Liver (tissue), 9 donors: ENCODE results near the gene GPR55. TPM values are rescaled to one million over a fixed set of nuclear protein-coding genes. Genes with fewer than 3 reads are reported as not detected.

Source experiments
- DNase-seq: peaks from one replicate; pipeline ENCODE4 v3.0.0-alpha.2; 2017; ENCODE audit warnings: low spot score
- H3K27ac ChIP-seq, 2 donors: one replicate each; pipeline ENCODE4 v1.7.0; 2013; ENCODE audit warnings: inconsistent platforms in 2 of 2, low read length in 2 of 2, control low read depth in 1 of 2, low read depth in 1 of 2, mild to moderate bottlenecking in 1 of 2
- H3K27me3 ChIP-seq, 4 donors: one replicate each; pipeline versions ENCODE4 v1.6.1 to v1.7.0; 2013; ENCODE audit warnings: low read length in 3 of 4, inconsistent platforms in 1 of 4, mild to moderate bottlenecking in 1 of 4, moderate library complexity in 1 of 4; ENCODE audit not compliant: control insufficient read depth in 4 of 4, insufficient read depth in 4 of 4
- H3K36me3 ChIP-seq, 4 donors: one replicate each; pipeline versions ENCODE4 v1.6.1 to v1.7.0; 2013; ENCODE audit warnings: low read length in 3 of 4, mild to moderate bottlenecking in 3 of 4, low read depth in 1 of 4, moderate library complexity in 1 of 4; ENCODE audit not compliant: control insufficient read depth in 4 of 4, insufficient read depth in 3 of 4
- H3K4me1 ChIP-seq, 4 donors: one replicate each; pipeline versions ENCODE4 v1.6.1 to v1.7.0; 2013; ENCODE audit warnings: low read length in 3 of 4, mild to moderate bottlenecking in 3 of 4, moderate library complexity in 1 of 4; ENCODE audit not compliant: control insufficient read depth in 4 of 4, insufficient read depth in 4 of 4
- H3K4me3 ChIP-seq, 3 donors: one replicate each; pipeline versions ENCODE4 v1.6.1 to v1.7.0; 2013; ENCODE audit warnings: low read length in 3 of 3, control low read depth in 1 of 3, low read depth in 1 of 3, mild to moderate bottlenecking in 1 of 3
- H3K9ac ChIP-seq, 2 donors: one replicate each; pipeline ENCODE4 v1.7.0; 2013; ENCODE audit warnings: low read length in 2 of 2, mild to moderate bottlenecking in 2 of 2, moderate library complexity in 2 of 2, control low read depth in 1 of 2, low read depth in 1 of 2
- H3K9me3 ChIP-seq, 4 donors: one replicate each; pipeline versions ENCODE4 v1.6.1 to v1.7.0; 2013; ENCODE audit warnings: low read length in 3 of 4; ENCODE audit not compliant: control insufficient read depth in 4 of 4
- FOXA1 ChIP-seq: IDR thresholded peaks from 2 replicates; pipeline ENCODE4 v1.6.1; 2016; ENCODE audit warnings: antibody characterized with exemption
- FOXA2 ChIP-seq: IDR thresholded peaks from 2 replicates; pipeline ENCODE4 v1.6.1; 2016; ENCODE audit warnings: antibody characterized with exemption
- GABPA ChIP-seq, 2 donors: IDR thresholded peaks in 1 of 2; conservative IDR thresholded peaks in 1 of 2; 2 replicates each; pipeline ENCODE4 v1.6.1; 2016; ENCODE audit warnings: antibody characterized with exemption in 2 of 2, mild to moderate bottlenecking in 1 of 2, moderate library complexity in 1 of 2
- HNF4A ChIP-seq, 2 donors: conservative IDR thresholded peaks; 2 replicates each; pipeline ENCODE4 v1.6.1; 2016; ENCODE audit warnings: antibody characterized with exemption in 2 of 2, mild to moderate bottlenecking in 2 of 2
- HNF4G ChIP-seq: IDR thresholded peaks from 2 replicates; pipeline ENCODE4 v1.6.1; 2016; ENCODE audit warnings: antibody characterized with exemption
- JUND ChIP-seq, 2 donors: IDR thresholded peaks; 2 replicates each; pipeline ENCODE4 v1.6.1; 2016; ENCODE audit warnings: antibody characterized with exemption in 2 of 2
- NR2F2 ChIP-seq: IDR thresholded peaks from 2 replicates; pipeline ENCODE4 v1.6.1; 2016; ENCODE audit warnings: antibody characterized with exemption
- RAD21 ChIP-seq, 2 donors: IDR thresholded peaks; 2 replicates each; pipeline ENCODE4 v1.6.1; 2016; ENCODE audit warnings: antibody characterized with exemption in 2 of 2, mild to moderate bottlenecking in 2 of 2
- RXRA ChIP-seq, 2 donors: IDR thresholded peaks; 2 replicates each; pipeline ENCODE4 v1.6.1; 2017 to 2018; ENCODE audit warnings: antibody characterized with exemption in 2 of 2, mild to moderate bottlenecking in 1 of 2
- SP1 ChIP-seq: IDR thresholded peaks from 2 replicates; pipeline ENCODE4 v1.6.1; 2018; ENCODE audit warnings: antibody characterized with exemption, mild to moderate bottlenecking
- TAF1 ChIP-seq: conservative IDR thresholded peaks from 2 replicates; pipeline ENCODE4 v1.6.1; 2016; ENCODE audit warnings: antibody characterized with exemption, mild to moderate bottlenecking
- YY1 ChIP-seq: IDR thresholded peaks from 2 replicates; pipeline ENCODE4 v1.6.1; 2016; ENCODE audit warnings: antibody characterized with exemption, mild to moderate bottlenecking
- WGBS: extraction: QIAGEN DNeasy Blood & Tissue Kit; methylation state at CpG from one replicate; pipeline ENCODE4 v1.1.7; 2013; 5-methylcytosine and 5-hydroxymethylcytosine counted together
- polyA plus RNA-seq, 2 donors: library from polyadenylated mRNA; stranded (reverse) in 1 of 2; unstranded in 1 of 2; fragments of 200-250 nt in 1 of 2; fragments of >200 nt in 1 of 2; fragmentation: Nextera tagmentation in 1 of 2; extraction: Ambion mirVana in 1 of 2; gene quantifications; one replicate each; pipeline versions ENCODE4 v1.2.1 to v1.2.3, GENCODE V29; 2013 to 2015
- total RNA-seq, 2 donors: library from RNA; depleted of rRNA; stranded (reverse); fragments of >200 nt; gene quantifications; one replicate each; pipeline ENCODE4 v1.2.3, GENCODE V29; 2014
- TF ChIP-seq, protein P1 (sequence below): IDR thresholded peaks from 2 replicates; pipeline ENCODE4 v1.6.1; 2016; ENCODE audit warnings: antibody characterized with exemption, mild to moderate bottlenecking
- TF ChIP-seq, protein P2 (sequence below): IDR thresholded peaks from 2 replicates; pipeline ENCODE4 v1.6.1; 2016; ENCODE audit warnings: antibody characterized with exemption
- TF ChIP-seq, protein P3 (sequence below): IDR thresholded peaks from 2 replicates; pipeline ENCODE4 v1.6.1; 2016; ENCODE audit warnings: antibody characterized with exemption
- TF ChIP-seq, protein P4 (sequence below): fragments of 150-350 bp; IDR thresholded peaks from 2 replicates; pipeline ENCODE4 v1.5.1; 2017; ENCODE audit warnings: improper control_type of control experiment, low read depth, low read length; ENCODE audit not compliant: missing input control
- TF ChIP-seq, protein P5 (sequence below): IDR thresholded peaks from 2 replicates; pipeline ENCODE4 v1.6.1; 2016; ENCODE audit warnings: antibody characterized with exemption
- donor health status: healthy.
- donor health status: healthy.
- donor health status: healthy.
- donor health status: healthy.
- donor health status: healthy.

Gene GPR55
- total and polyA plus RNA-seq, 4 donors = 0.05 to 0.17 (median 0.10) TPM; not detected in 1

DNA sequence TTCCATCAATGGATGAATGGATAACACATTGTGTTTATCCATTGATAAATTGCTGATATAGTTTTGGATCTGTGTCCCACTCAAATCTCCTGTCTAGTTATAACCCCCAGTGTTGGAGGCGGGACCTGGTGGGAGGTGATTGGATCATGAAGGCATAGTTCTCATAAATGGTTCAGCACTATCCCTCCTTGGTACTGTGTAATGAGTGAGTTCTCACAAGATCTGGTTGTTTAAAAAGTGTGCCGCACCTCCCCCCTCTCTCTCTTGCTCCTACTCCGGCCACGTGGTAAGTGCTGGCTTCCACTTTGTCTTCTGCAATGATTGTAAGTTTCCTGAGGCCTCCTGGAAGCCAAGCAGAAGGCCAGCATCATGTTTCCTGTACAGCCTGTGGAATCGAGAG lies 47.0 kb upstream of the GPR55 start:
- no peak overlapping the region for H3K4me3 ChIP-seq
- WGBS = 83% methylated on average over 5 of the region's 5 CpGs

DNA sequence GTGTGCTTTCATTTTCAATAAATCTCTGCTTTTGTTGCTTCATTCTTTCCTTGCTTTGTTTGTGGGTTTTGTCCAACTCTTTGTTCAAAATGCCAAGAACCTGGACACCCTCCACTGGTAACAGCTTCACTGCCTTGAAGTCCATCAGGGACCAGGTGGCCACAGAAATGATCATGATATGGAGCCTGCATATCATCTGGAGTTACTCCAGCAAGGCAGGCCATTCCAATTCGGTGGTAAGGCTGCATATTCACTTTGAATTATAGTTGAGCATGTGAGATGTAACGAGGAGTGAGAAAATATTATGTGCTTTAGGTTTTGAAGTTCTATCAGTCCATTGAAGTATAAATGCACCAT lies 44.6 kb upstream of the GPR55 start:
- Histone ChIP-seq H3K9ac (no peak overlapping the region), H3K36me3 (no peaks in the 10 kb centered on the region), H3K4me3 (no peak overlapping the region), H3K4me1 (peaks cover 0 to 1% (median 0%) of the 10 kb centered on the region in 4 donors), H3K9me3 (no peaks in the 10 kb centered on the region), H3K27me3 (no peaks in the 10 kb centered on the region), H3K27ac (no peak overlapping the region)
- 80% methylated on average over 2 of the region's 2 CpGs for WGBS
- no peak for TF ChIP-seq FOXA1
- no peak for TF ChIP-seq RXRA (IDR thresholded peaks at IDR 0.05)
- TF ChIP-seq, protein P1, sequence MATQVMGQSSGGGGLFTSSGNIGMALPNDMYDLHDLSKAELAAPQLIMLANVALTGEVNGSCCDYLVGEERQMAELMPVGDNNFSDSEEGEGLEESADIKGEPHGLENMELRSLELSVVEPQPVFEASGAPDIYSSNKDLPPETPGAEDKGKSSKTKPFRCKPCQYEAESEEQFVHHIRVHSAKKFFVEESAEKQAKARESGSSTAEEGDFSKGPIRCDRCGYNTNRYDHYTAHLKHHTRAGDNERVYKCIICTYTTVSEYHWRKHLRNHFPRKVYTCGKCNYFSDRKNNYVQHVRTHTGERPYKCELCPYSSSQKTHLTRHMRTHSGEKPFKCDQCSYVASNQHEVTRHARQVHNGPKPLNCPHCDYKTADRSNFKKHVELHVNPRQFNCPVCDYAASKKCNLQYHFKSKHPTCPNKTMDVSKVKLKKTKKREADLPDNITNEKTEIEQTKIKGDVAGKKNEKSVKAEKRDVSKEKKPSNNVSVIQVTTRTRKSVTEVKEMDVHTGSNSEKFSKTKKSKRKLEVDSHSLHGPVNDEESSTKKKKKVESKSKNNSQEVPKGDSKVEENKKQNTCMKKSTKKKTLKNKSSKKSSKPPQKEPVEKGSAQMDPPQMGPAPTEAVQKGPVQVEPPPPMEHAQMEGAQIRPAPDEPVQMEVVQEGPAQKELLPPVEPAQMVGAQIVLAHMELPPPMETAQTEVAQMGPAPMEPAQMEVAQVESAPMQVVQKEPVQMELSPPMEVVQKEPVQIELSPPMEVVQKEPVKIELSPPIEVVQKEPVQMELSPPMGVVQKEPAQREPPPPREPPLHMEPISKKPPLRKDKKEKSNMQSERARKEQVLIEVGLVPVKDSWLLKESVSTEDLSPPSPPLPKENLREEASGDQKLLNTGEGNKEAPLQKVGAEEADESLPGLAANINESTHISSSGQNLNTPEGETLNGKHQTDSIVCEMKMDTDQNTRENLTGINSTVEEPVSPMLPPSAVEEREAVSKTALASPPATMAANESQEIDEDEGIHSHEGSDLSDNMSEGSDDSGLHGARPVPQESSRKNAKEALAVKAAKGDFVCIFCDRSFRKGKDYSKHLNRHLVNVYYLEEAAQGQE = no peak
- no peak for TF ChIP-seq RAD21 (IDR thresholded peaks at IDR 0.05)
- TF ChIP-seq, protein P2, sequence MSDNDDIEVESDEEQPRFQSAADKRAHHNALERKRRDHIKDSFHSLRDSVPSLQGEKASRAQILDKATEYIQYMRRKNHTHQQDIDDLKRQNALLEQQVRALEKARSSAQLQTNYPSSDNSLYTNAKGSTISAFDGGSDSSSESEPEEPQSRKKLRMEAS = no peak
- TF ChIP-seq, protein P3, sequence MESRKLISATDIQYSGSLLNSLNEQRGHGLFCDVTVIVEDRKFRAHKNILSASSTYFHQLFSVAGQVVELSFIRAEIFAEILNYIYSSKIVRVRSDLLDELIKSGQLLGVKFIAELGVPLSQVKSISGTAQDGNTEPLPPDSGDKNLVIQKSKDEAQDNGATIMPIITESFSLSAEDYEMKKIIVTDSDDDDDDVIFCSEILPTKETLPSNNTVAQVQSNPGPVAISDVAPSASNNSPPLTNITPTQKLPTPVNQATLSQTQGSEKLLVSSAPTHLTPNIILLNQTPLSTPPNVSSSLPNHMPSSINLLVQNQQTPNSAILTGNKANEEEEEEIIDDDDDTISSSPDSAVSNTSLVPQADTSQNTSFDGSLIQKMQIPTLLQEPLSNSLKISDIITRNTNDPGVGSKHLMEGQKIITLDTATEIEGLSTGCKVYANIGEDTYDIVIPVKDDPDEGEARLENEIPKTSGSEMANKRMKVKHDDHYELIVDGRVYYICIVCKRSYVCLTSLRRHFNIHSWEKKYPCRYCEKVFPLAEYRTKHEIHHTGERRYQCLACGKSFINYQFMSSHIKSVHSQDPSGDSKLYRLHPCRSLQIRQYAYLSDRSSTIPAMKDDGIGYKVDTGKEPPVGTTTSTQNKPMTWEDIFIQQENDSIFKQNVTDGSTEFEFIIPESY = no peak
- no peak for TF ChIP-seq TAF1
- no peak for TF ChIP-seq JUND (IDR thresholded peaks at IDR 0.05)
- TF ChIP-seq, protein P4, sequence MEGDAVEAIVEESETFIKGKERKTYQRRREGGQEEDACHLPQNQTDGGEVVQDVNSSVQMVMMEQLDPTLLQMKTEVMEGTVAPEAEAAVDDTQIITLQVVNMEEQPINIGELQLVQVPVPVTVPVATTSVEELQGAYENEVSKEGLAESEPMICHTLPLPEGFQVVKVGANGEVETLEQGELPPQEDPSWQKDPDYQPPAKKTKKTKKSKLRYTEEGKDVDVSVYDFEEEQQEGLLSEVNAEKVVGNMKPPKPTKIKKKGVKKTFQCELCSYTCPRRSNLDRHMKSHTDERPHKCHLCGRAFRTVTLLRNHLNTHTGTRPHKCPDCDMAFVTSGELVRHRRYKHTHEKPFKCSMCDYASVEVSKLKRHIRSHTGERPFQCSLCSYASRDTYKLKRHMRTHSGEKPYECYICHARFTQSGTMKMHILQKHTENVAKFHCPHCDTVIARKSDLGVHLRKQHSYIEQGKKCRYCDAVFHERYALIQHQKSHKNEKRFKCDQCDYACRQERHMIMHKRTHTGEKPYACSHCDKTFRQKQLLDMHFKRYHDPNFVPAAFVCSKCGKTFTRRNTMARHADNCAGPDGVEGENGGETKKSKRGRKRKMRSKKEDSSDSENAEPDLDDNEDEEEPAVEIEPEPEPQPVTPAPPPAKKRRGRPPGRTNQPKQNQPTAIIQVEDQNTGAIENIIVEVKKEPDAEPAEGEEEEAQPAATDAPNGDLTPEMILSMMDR = no peak
- TF ChIP-seq SP1 = no peak
- TF ChIP-seq, protein P5, sequence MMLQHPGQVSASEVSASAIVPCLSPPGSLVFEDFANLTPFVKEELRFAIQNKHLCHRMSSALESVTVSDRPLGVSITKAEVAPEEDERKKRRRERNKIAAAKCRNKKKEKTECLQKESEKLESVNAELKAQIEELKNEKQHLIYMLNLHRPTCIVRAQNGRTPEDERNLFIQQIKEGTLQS = no peak
- TF ChIP-seq GABPA (IDR thresholded peaks at IDR 0.05 in 1 of 2, conservative IDR thresholded peaks at IDR 0.05 in 1 of 2) = no peak
- TF ChIP-seq HNF4A (conservative IDR thresholded peaks at IDR 0.05) = no peak
- no peak for TF ChIP-seq NR2F2
- TF ChIP-seq HNF4G = no peak
- no peak for TF ChIP-seq YY1
- DNase-seq = no peak

More for the DNA sequence above, 47.0 kb upstream of the GPR55 start:
- TF ChIP-seq FOXA2 = no peak
- TF ChIP-seq, protein P3 = no peak
- Histone ChIP-seq H3K36me3 (no peaks in the 10 kb centered on the region), H3K27me3 (no peaks in the 10 kb centered on the region), H3K27ac (no peak overlapping the region), H3K4me1 (peaks cover 0 to 1% (median 0%) of the 10 kb centered on the region in 4 donors), H3K9ac (no peak overlapping the region), H3K9me3 (no peaks in the 10 kb centered on the region)
- no peak for DNase-seq
